CD14-positive monocyte (primary cell): ENCODE measurements around the gene TMEM44. TPM values are rescaled to one million over a fixed set of nuclear protein-coding genes. Genes with fewer than 3 reads are reported as not detected.

Experiments used
- DNase-seq, 3 donors: peaks; one replicate each; pipeline ENCODE4 v3.0.0-alpha.2; 2011 to 2022
- H2AFZ ChIP-seq: 2 replicates; pipeline ENCODE4 v1.6.0; 2012; ENCODE audit warnings: mild to moderate bottlenecking, low read depth, low read length, inconsistent platforms; ENCODE audit not compliant: insufficient read depth, poor library complexity, severe bottlenecking
- H3K27ac ChIP-seq, 2 donors: 1 replicate in 1 of 2; 2 replicates in 1 of 2; pipeline ENCODE4 v1.5.1; 2012 to 2013; ENCODE audit warnings: low read length in 2 of 2, control low read depth in 1 of 2, inconsistent platforms in 1 of 2, low read depth in 1 of 2, mild to moderate bottlenecking in 1 of 2
- H3K27me3 ChIP-seq, 2 donors: one replicate each; pipeline versions ENCODE4 v1.6.0 to v1.6.1; 2011 to 2013; ENCODE audit warnings: low read length in 2 of 2; ENCODE audit not compliant: control insufficient read depth in 2 of 2, insufficient read depth in 2 of 2
- H3K36me3 ChIP-seq, 2 donors: replicated peaks in 1 of 2; 1 replicate in 1 of 2; 2 replicates in 1 of 2; pipeline versions ENCODE4 v1.5.1 to v1.6.1; 2012 to 2013; ENCODE audit warnings: low read length in 2 of 2, control low read depth in 1 of 2, inconsistent platforms in 1 of 2, mild to moderate bottlenecking in 1 of 2; ENCODE audit not compliant: insufficient read depth in 2 of 2, control insufficient read depth in 1 of 2
- H3K4me1 ChIP-seq, 2 donors: 1 replicate in 1 of 2; 2 replicates in 1 of 2; pipeline versions ENCODE4 v1.5.1 to v1.6.1; 2012 to 2013; ENCODE audit warnings: low read length in 2 of 2, control low read depth in 1 of 2, inconsistent platforms in 1 of 2, mild to moderate bottlenecking in 1 of 2, moderate library complexity in 1 of 2; ENCODE audit not compliant: insufficient read depth in 2 of 2, control insufficient read depth in 1 of 2
- H3K4me2 ChIP-seq: replicated peaks from 2 replicates; pipeline ENCODE3; 2012; ENCODE audit warnings: low read length, moderate library complexity, mild to moderate bottlenecking; ENCODE audit not compliant: poor library complexity, severe bottlenecking; ENCODE audit errors: extremely low read depth
- H3K4me3 ChIP-seq, 3 experiments: fragments of 200-600 bp in 1 of 3; sonication (generic) in 1 of 3; replicated peaks in 1 of 3; 1 replicate in 2 of 3; 2 replicates in 1 of 3; pipeline ENCODE4 v1.5.1; 2011 to 2013; ENCODE audit warnings: low read length in 3 of 3, mild to moderate bottlenecking in 3 of 3, control low read depth in 2 of 3, low read depth in 2 of 3, inconsistent platforms in 1 of 3, moderate library complexity in 1 of 3
- H3K79me2 ChIP-seq: 2 replicates; pipeline ENCODE4 v1.6.0; 2012; ENCODE audit warnings: mild to moderate bottlenecking, control low read depth, inconsistent platforms, low read length, moderate library complexity; ENCODE audit not compliant: insufficient read depth
- H3K9ac ChIP-seq: 2 replicates; pipeline ENCODE4 v1.6.0; 2017; ENCODE audit warnings: low read length, mild to moderate bottlenecking; ENCODE audit not compliant: insufficient read depth, poor library complexity, severe bottlenecking
- H3K9me3 ChIP-seq, 2 donors: replicated peaks in 1 of 2; 1 replicate in 1 of 2; 2 replicates in 1 of 2; pipeline versions ENCODE4 v1.5.1 to v1.6.1; 2012 to 2013; ENCODE audit warnings: low read length in 2 of 2, control low read depth in 1 of 2; ENCODE audit not compliant: control insufficient read depth in 1 of 2, insufficient read depth in 1 of 2
- H4K20me1 ChIP-seq: 2 replicates; pipeline ENCODE4 v1.6.0; 2012; ENCODE audit warnings: mild to moderate bottlenecking, low read length, control low read depth, moderate library complexity; ENCODE audit not compliant: insufficient read depth
- H3K27ac Mint-ChIP-seq, 7 donors: one replicate each; pipeline ENCODE4 v1.8.0; 2020; ENCODE audit warnings: mild to moderate bottlenecking in 7 of 7, mixed read lengths in 7 of 7, moderate library complexity in 6 of 7, inconsistent platforms in 2 of 7
- H3K27me3 Mint-ChIP-seq, 3 donors: one replicate each; pipeline ENCODE4 v1.8.0; 2021 to 2022; ENCODE audit warnings: low read depth in 3 of 3, mild to moderate bottlenecking in 3 of 3, mixed read lengths in 3 of 3, moderate library complexity in 3 of 3, inconsistent platforms in 1 of 3
- H3K36me3 Mint-ChIP-seq, 2 donors: one replicate each; pipeline ENCODE4 v1.8.0; 2020; ENCODE audit warnings: mixed read lengths in 2 of 2, inconsistent platforms in 1 of 2, mild to moderate bottlenecking in 1 of 2
- H3K4me1 Mint-ChIP-seq: one replicate; pipeline ENCODE4 v1.8.0; 2020; ENCODE audit warnings: mild to moderate bottlenecking, mixed read lengths
- H3K4me3 Mint-ChIP-seq, 2 donors: one replicate each; pipeline ENCODE4 v1.8.0; 2020; ENCODE audit warnings: mild to moderate bottlenecking in 2 of 2, mixed read lengths in 2 of 2, moderate library complexity in 1 of 2
- H3K9me3 Mint-ChIP-seq, 7 donors: one replicate each; pipeline ENCODE4 v1.8.0; 2020 to 2022; ENCODE audit warnings: mixed read lengths in 7 of 7, mild to moderate bottlenecking in 6 of 7, moderate library complexity in 6 of 7, inconsistent platforms in 2 of 7
- WGBS: methylation state at CpG from one replicate; pipeline ENCODE4 v1.1.5; 2013; ENCODE audit warnings: missing lambda C conversion rate; ENCODE audit not compliant: insufficient coverage; 5-methylcytosine and 5-hydroxymethylcytosine counted together
- intact Hi-C, 2 donors: fragments of 100-400 bp; cut with micrococcal nuclease; formaldehyde crosslinking; loops; one replicate each; pipeline versions ENCODE4 v1.15.0 to v1.15.1; 2023
- polyA plus RNA-seq, 3 donors: library from polyadenylated mRNA; depleted of rRNA in 1 of 3; unstranded in 2 of 3; stranded (reverse) in 1 of 3; fragments of 300-500 nt in 2 of 3; fragments of >200 nt in 1 of 3; fragmentation: Illumina TruSeq in 2 of 3; gene quantifications; 1 replicate in 2 of 3; 2 replicates in 1 of 3; pipeline ENCODE4 v1.2.3, GENCODE V29; 2012 to 2021
- TF ChIP-seq, protein P1 (sequence below): fragments of 200-600 bp; IDR thresholded peaks from one replicate; pipeline ENCODE4 v1.8.0; 2022; ENCODE audit warnings: antibody characterized with exemption, mild to moderate bottlenecking

The TMEM44 gene
- polyA plus RNA-seq, 3 donors, result 0.68 TPM; not detected in 2

DNA sequence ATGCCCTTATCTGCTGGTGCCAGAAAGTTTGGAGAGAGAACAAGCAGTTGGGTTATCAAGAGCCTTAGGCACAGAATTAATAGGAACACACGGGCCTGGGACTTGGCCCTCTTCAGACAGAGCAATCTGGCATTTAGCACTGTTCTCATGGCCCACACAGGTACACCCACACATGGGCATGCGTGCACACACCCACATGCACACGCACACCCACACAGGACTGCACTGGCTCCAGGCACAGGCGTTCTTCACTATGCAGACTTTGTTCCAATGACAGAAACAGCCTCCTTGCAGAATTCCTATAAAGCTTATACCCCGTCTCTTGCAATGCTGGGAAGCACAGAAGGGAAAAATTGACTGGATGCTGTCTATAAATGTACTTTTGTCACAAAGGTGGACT lies 36.3 kb downstream of the TMEM44 start:
- H3K9ac ChIP-seq, result no peak overlapping the region
- H2AFZ ChIP-seq, result no peak overlapping the region
- no peak overlapping the region for H3K4me2 ChIP-seq
- intact Hi-C loops, result loop anchor here in 1 of 2 donors (10.0 kb wide), 1 partner anchor 62 kb away; no protein-coding TSS in a partner anchor
- TF ChIP-seq, protein P1, sequence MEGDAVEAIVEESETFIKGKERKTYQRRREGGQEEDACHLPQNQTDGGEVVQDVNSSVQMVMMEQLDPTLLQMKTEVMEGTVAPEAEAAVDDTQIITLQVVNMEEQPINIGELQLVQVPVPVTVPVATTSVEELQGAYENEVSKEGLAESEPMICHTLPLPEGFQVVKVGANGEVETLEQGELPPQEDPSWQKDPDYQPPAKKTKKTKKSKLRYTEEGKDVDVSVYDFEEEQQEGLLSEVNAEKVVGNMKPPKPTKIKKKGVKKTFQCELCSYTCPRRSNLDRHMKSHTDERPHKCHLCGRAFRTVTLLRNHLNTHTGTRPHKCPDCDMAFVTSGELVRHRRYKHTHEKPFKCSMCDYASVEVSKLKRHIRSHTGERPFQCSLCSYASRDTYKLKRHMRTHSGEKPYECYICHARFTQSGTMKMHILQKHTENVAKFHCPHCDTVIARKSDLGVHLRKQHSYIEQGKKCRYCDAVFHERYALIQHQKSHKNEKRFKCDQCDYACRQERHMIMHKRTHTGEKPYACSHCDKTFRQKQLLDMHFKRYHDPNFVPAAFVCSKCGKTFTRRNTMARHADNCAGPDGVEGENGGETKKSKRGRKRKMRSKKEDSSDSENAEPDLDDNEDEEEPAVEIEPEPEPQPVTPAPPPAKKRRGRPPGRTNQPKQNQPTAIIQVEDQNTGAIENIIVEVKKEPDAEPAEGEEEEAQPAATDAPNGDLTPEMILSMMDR, result no peak
- H3K36me3 ChIP-seq, result no peaks in the 10 kb centered on the region
- no peaks in the 10 kb centered on the region for H4K20me1 ChIP-seq
- Mint-ChIP-seq H3K36me3 (no peaks in the 10 kb centered on the region), H3K4me3 (no peak overlapping the region), H3K27me3 (peaks cover 0 to 2% (median 0%) of the 10 kb centered on the region in 3 donors), H3K9me3 (no peaks in the 10 kb centered on the region), H3K4me1 (peaks cover 12% of the 10 kb centered on the region), H3K27ac (no peak overlapping the region)
- 89% methylated on average over 3 of the region's 5 CpGs for WGBS
- H3K4me3 ChIP-seq, result no peak overlapping the region
- H3K79me2 ChIP-seq, result no peaks in the 10 kb centered on the region
- no peaks in the 10 kb centered on the region for H3K9me3 ChIP-seq
- H3K27me3 ChIP-seq, result no peaks in the 10 kb centered on the region
- DNase-seq, result no peak
- peaks cover 10 to 15% of the 10 kb centered on the region in 2 donors for H3K4me1 ChIP-seq
- no peak overlapping the region for H3K27ac ChIP-seq

DNA sequence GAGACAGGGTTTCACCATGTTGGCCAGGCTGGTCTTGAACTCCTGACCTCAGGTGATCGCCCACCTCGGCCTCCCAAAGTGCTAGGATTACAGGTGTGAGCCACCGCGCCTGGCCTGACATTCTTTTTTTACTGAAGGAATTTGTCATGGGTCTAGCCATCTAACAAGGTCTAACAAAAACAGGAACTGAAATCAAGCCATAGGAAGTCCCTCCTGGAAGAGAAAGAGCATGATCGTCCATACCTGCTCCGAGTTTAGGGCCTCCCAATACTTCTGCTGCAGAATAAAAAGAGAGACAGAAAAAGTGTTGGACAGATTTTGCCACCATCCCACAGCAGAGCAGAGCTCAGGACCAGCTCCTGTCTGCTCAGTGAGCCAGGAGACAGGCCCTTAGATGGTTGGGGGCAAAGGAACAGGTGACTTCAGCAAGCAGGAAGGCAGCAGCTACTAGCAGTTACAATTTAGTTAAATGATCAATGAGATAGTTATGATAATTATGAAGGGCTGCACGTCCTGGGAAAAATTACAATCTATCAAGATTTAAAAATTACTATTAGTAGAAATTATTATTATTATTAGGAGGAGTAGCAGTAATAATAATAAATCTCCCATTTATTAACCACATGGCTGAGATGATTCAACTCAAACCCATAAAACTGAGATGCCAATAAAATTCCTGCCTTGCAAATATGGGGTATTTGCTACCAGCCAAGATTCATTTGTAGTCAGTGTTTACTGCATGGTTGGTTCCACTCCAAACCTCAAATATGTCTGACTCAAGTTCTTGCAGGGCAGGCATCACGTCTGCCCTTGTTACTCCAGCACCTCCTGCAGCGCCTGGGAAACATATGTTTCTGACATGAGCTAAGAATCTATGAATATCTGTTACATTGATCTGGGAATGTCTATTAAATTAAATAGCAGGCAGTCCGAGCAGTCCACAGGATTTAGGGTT lies 40.1 kb downstream of the TMEM44 start:
- peak in 2 of 3 donors; percentile 65 to 69 for DNase-seq
- 48% methylated on average over 6 of the region's 10 CpGs for WGBS

More for the DNA sequence above, 40.1 kb downstream of the TMEM44 start:
- Histone ChIP-seq H3K4me3 (no peak overlapping the region), H3K9ac (no peak overlapping the region), H2AFZ (no peak overlapping the region), H3K9me3 (no peaks in the 10 kb centered on the region), H3K4me2 (peak overlapping the region; percentile 33), H3K27ac (no peak overlapping the region), H3K36me3 (no peaks in the 10 kb centered on the region), H3K27me3 (no peaks in the 10 kb centered on the region), H3K79me2 (no peaks in the 10 kb centered on the region), H3K4me1 (peaks cover 10 to 15% of the 10 kb centered on the region in 2 donors), H4K20me1 (no peaks in the 10 kb centered on the region)
- Mint-ChIP-seq H3K4me1 (peaks cover 12% of the 10 kb centered on the region), H3K9me3 (peaks cover 0 to 4% (median 0%) of the 10 kb centered on the region in 7 donors), H3K27me3 (peaks cover 0 to 3% (median 0%) of the 10 kb centered on the region in 3 donors), H3K36me3 (peaks cover 0 to 8% of the 10 kb centered on the region in 2 donors), H3K4me3 (peak overlapping the region in 1 of 2 donors; percentile 5), H3K27ac (peak overlapping the region in 5 of 7 donors; percentile 38 to 84 (median 70))
- intact Hi-C loops, result loop anchor here (5.0 to 10.0 kb wide), 2 partner anchors 58 to 121 kb away; no protein-coding TSS in a partner anchor
- TF ChIP-seq, protein P1, result no peak
